ENCODE results near the gene SETBP1.

Gene SETBP1

GRCh38 chr18:44781886-44782285, 101.2 kb downstream of the SETBP1 start:
- H3K4me3 ChIP-seq (ENCODE audit: low read length in 2 of 2) = no peak overlapping the region
- H3K14ac ChIP-seq (ENCODE audit: low read length) = no peak overlapping the region
- no peak overlapping the region for H3K4me2 ChIP-seq (ENCODE audit: insufficient read depth, low read length, poor library complexity, severe bottlenecking)
- no peak overlapping the region for H3K4ac ChIP-seq (ENCODE audit: low read length)
- no peak overlapping the region for H2BK5ac ChIP-seq (ENCODE audit: low read length)
- H2AK5ac ChIP-seq (ENCODE audit: low read depth, low read length) = no peak overlapping the region
- no peak for DNase-seq (ENCODE audit: low spot score)
- no peak overlapping the region for H2BK15ac ChIP-seq (ENCODE audit: low read length)
- WGBS, 2 donors (ENCODE audit: extremely low coverage in 2 of 2, insufficient read length in 2 of 2, insufficient replicate concordance in 1 of 2) = no CpG with 5 or more reads among the region's 3 CpGs
- H3K4me1 ChIP-seq (ENCODE audit: control insufficient read depth in 2 of 2, insufficient read depth in 1 of 2, low read depth in 1 of 2, low read length in 2 of 2) = peaks cover 10 to 14% of the 10 kb centered on the region in 2 donors
- no peak overlapping the region for H3K9ac ChIP-seq (ENCODE audit: low read depth, low read length, poor library complexity)
- H4K91ac ChIP-seq (ENCODE audit: low read depth, low read length, poor library complexity) = no peak overlapping the region
- no peak overlapping the region for H4K8ac ChIP-seq (ENCODE audit: low read depth, low read length)
- no peak overlapping the region for H2AFZ ChIP-seq (ENCODE audit: low read length)
- H3K36me3 ChIP-seq (replicated peaks in 1 of 2; ENCODE audit: control insufficient read depth in 2 of 2, insufficient read depth in 2 of 2, low read length in 2 of 2) = no peaks in the 10 kb centered on the region
- no peak overlapping the region for H3K27ac ChIP-seq (replicated peaks; ENCODE audit: low read length)
- no peak overlapping the region for H3K23ac ChIP-seq (ENCODE audit: low read depth, low read length, poor library complexity)
- no peak overlapping the region for H2BK12ac ChIP-seq (ENCODE audit: low read length)
- H3K9me3 ChIP-seq (replicated peaks in 1 of 2; ENCODE audit: control insufficient read depth in 2 of 2, insufficient read depth in 1 of 2, low read depth in 1 of 2, low read length in 2 of 2) = no peaks in the 10 kb centered on the region
- H3K27me3 ChIP-seq (ENCODE audit: control insufficient read depth in 3 of 3, insufficient read depth in 3 of 3, low read depth in 1 of 3, low read length in 3 of 3) = no peaks in the 10 kb centered on the region
- H3K79me1 ChIP-seq (ENCODE audit: low read depth, low read length) = peaks cover 2% of the 10 kb centered on the region
- H2BK120ac ChIP-seq (ENCODE audit: low read depth, low read length) = no peak overlapping the region
- no peak overlapping the region for H3K18ac ChIP-seq (ENCODE audit: low read length)

- Histone ChIP-seq H3K4ac (ENCODE audit: low read length) (no peak overlapping the region), H3K4me1 (ENCODE audit: control insufficient read depth in 2 of 2, insufficient read depth in 1 of 2, low read depth in 1 of 2, low read length in 2 of 2) (peaks cover 10 to 14% of the 10 kb centered on the region in 2 donors), H3K14ac (ENCODE audit: low read length) (no peak overlapping the region), H2BK120ac (ENCODE audit: low read depth, low read length) (no peak overlapping the region), H3K4me2 (ENCODE audit: insufficient read depth, low read length, poor library complexity, severe bottlenecking) (no peak overlapping the region), H3K79me1 (ENCODE audit: low read depth, low read length) (peaks cover 2% of the 10 kb centered on the region), H4K91ac (ENCODE audit: low read depth, low read length, poor library complexity) (no peak overlapping the region), H4K8ac (ENCODE audit: low read depth, low read length) (no peak overlapping the region), H3K23ac (ENCODE audit: low read depth, low read length, poor library complexity) (no peak overlapping the region), H2AFZ (ENCODE audit: low read length) (no peak overlapping the region), H2BK5ac (ENCODE audit: low read length) (no peak overlapping the region), H3K36me3 (replicated peaks in 1 of 2; ENCODE audit: control insufficient read depth in 2 of 2, insufficient read depth in 2 of 2, low read length in 2 of 2) (no peaks in the 10 kb centered on the region), H3K9ac (ENCODE audit: low read depth, low read length, poor library complexity) (no peak overlapping the region), H2BK12ac (ENCODE audit: low read length) (no peak overlapping the region), H3K9me3 (replicated peaks in 1 of 2; ENCODE audit: control insufficient read depth in 2 of 2, insufficient read depth in 1 of 2, low read depth in 1 of 2, low read length in 2 of 2) (no peaks in the 10 kb centered on the region), H3K27ac (replicated peaks; ENCODE audit: low read length) (no peak overlapping the region), H3K27me3 (ENCODE audit: control insufficient read depth in 3 of 3, insufficient read depth in 3 of 3, low read depth in 1 of 3, low read length in 3 of 3) (no peaks in the 10 kb centered on the region), H2AK5ac (ENCODE audit: low read depth, low read length) (no peak overlapping the region), H3K4me3 (ENCODE audit: low read length in 2 of 2) (no peak overlapping the region), H2BK15ac (ENCODE audit: low read length) (no peak overlapping the region), H3K18ac (ENCODE audit: low read length) (no peak overlapping the region)
- no peak for DNase-seq (ENCODE audit: low spot score)
- WGBS, 2 donors (ENCODE audit: extremely low coverage in 2 of 2, insufficient read length in 2 of 2, insufficient replicate concordance in 1 of 2) = no CpG with 5 or more reads among the region's 5 CpGs
Observed at GRCh38 chr18:44782617-44783016, 101.9 kb downstream of the SETBP1 start.

DNA sequence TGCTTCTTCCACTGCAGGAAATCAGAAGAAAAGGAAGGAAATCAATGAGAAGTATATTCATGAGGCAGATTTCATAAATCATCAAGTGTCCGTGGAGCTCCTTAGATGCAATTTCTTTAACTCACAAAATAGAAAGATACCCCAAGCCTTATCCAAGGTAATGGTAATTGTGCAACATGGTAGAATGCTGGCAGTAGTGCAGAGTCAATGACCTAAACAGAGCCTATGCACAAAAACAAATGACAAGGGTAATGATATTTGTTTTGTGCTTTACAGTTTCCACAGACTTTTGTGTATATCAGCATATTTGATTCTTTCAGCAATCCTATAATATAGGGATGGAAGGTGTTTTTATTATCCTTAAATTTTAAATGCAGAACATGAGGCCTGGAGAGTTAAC, 102.7 kb downstream of the SETBP1 start:
- Histone ChIP-seq H4K91ac (ENCODE audit: low read depth, low read length, poor library complexity) (no peak overlapping the region), H3K36me3 (replicated peaks in 1 of 2; ENCODE audit: control insufficient read depth in 2 of 2, insufficient read depth in 2 of 2, low read length in 2 of 2) (no peaks in the 10 kb centered on the region), H3K4me1 (ENCODE audit: control insufficient read depth in 2 of 2, insufficient read depth in 1 of 2, low read depth in 1 of 2, low read length in 2 of 2) (peaks cover 11 to 14% of the 10 kb centered on the region in 2 donors), H3K9ac (ENCODE audit: low read depth, low read length, poor library complexity) (no peak overlapping the region), H3K4me3 (ENCODE audit: low read length in 2 of 2) (no peak overlapping the region), H3K4ac (ENCODE audit: low read length) (no peak overlapping the region), H3K18ac (ENCODE audit: low read length) (no peak overlapping the region), H2AK5ac (ENCODE audit: low read depth, low read length) (no peak overlapping the region), H3K79me1 (ENCODE audit: low read depth, low read length) (peaks cover 2% of the 10 kb centered on the region), H3K9me3 (replicated peaks in 1 of 2; ENCODE audit: control insufficient read depth in 2 of 2, insufficient read depth in 1 of 2, low read depth in 1 of 2, low read length in 2 of 2) (no peaks in the 10 kb centered on the region), H2BK12ac (ENCODE audit: low read length) (no peak overlapping the region), H2BK15ac (ENCODE audit: low read length) (no peak overlapping the region), H3K27me3 (ENCODE audit: control insufficient read depth in 3 of 3, insufficient read depth in 3 of 3, low read depth in 1 of 3, low read length in 3 of 3) (no peaks in the 10 kb centered on the region), H3K23ac (ENCODE audit: low read depth, low read length, poor library complexity) (no peak overlapping the region), H4K8ac (ENCODE audit: low read depth, low read length) (no peak overlapping the region), H2AFZ (ENCODE audit: low read length) (no peak overlapping the region), H3K4me2 (ENCODE audit: insufficient read depth, low read length, poor library complexity, severe bottlenecking) (no peak overlapping the region), H2BK5ac (ENCODE audit: low read length) (no peak overlapping the region), H2BK120ac (ENCODE audit: low read depth, low read length) (no peak overlapping the region), H3K14ac (ENCODE audit: low read length) (no peak overlapping the region), H3K27ac (replicated peaks; ENCODE audit: low read length) (no peak overlapping the region)
- WGBS, 2 donors (ENCODE audit: extremely low coverage in 2 of 2, insufficient read length in 2 of 2, insufficient replicate concordance in 1 of 2) = no CpG with 5 or more reads among the region's 1 CpG
- no peak for DNase-seq (ENCODE audit: low spot score)

GRCh38 chr18:44786257-44786656, 105.6 kb downstream of the SETBP1 start:
- Histone ChIP-seq H3K79me1 (ENCODE audit: low read depth, low read length) (no peaks in the 10 kb centered on the region), H2BK5ac (ENCODE audit: low read length) (no peak overlapping the region), H3K27ac (replicated peaks; ENCODE audit: low read length) (no peak overlapping the region), H2BK12ac (ENCODE audit: low read length) (no peak overlapping the region), H3K4ac (ENCODE audit: low read length) (no peak overlapping the region), H2BK120ac (ENCODE audit: low read depth, low read length) (no peak overlapping the region), H3K4me1 (ENCODE audit: control insufficient read depth in 2 of 2, insufficient read depth in 1 of 2, low read depth in 1 of 2, low read length in 2 of 2) (peaks cover 4 to 28% of the 10 kb centered on the region in 2 donors), H3K4me2 (ENCODE audit: insufficient read depth, low read length, poor library complexity, severe bottlenecking) (no peak overlapping the region), H3K36me3 (replicated peaks in 1 of 2; ENCODE audit: control insufficient read depth in 2 of 2, insufficient read depth in 2 of 2, low read length in 2 of 2) (no peaks in the 10 kb centered on the region), H2AK5ac (ENCODE audit: low read depth, low read length) (no peak overlapping the region), H2BK15ac (ENCODE audit: low read length) (no peak overlapping the region), H4K8ac (ENCODE audit: low read depth, low read length) (no peak overlapping the region), H3K23ac (ENCODE audit: low read depth, low read length, poor library complexity) (no peak overlapping the region), H2AFZ (ENCODE audit: low read length) (no peak overlapping the region), H3K9ac (ENCODE audit: low read depth, low read length, poor library complexity) (no peak overlapping the region), H3K4me3 (ENCODE audit: low read length in 2 of 2) (no peak overlapping the region), H3K27me3 (ENCODE audit: control insufficient read depth in 3 of 3, insufficient read depth in 3 of 3, low read depth in 1 of 3, low read length in 3 of 3) (no peaks in the 10 kb centered on the region), H3K14ac (ENCODE audit: low read length) (no peak overlapping the region), H3K9me3 (replicated peaks in 1 of 2; ENCODE audit: control insufficient read depth in 2 of 2, insufficient read depth in 1 of 2, low read depth in 1 of 2, low read length in 2 of 2) (no peaks in the 10 kb centered on the region), H3K18ac (ENCODE audit: low read length) (no peak overlapping the region), H4K91ac (ENCODE audit: low read depth, low read length, poor library complexity) (no peak overlapping the region)
- no peak for DNase-seq (ENCODE audit: low spot score)

All from neuronal stem cell (in vitro differentiated cells).